Spleen (tissue), 3 donors: Measurements from ENCODE around the gene C17orf114.

ENCODE experiments used
- POLR2A ChIP-seq, 3 donors: fragments of 450-650 bp; IDR thresholded peaks; one replicate each; pipeline ENCODE4 v1.5.1; 2017; ENCODE audit warnings: antibody characterized with exemption in 3 of 3, mild to moderate bottlenecking in 1 of 3
- POLR2AphosphoS5 ChIP-seq, 3 donors: sonication (generic); formaldehyde crosslinking; IDR thresholded peaks; one replicate each; pipeline ENCODE4 v1.5.1; 2017; ENCODE audit warnings: antibody characterized with exemption in 3 of 3

DNA sequence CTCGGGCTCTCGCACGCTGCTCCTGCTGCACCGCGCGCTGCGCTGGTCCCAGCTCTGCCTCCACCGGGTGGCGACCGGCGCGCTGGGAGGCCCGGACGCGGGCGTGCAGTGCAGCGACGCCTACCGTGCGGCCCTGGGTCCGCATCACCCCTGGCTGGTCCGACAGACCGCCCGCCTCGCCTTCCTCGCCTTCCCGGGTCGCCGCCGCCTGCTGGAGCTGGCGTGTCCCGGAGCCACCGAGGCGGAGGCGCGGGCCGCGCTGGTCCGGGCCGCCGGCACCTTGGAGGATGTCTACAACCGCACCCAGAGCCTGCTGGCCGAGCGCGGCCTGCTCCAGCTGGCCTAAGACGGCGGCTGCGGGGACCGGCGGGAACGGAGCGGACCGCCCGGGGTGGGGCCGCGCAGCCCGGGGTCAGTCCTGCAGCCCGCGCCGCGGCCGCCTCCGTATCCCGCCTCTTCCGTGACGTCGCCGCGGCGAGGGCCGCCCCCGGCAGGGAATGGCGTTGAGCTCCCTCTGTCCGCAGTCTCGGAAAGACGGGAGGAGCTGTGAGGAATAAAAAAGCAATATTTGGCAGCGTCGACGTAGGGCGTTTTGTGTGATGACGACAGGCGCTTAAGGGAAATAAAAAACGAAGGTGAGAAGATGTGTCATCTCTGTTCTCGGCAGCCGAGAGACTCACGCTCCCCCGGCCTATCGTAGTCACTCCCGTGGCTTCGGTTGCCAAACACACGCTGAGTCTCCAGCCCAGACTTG is 12.0 kb downstream of the C17orf114 start:
- peak in 2 of 3 donors; percentile 19 to 76 for TF ChIP-seq POLR2A (IDR thresholded peaks at IDR 0.05)
- peak; percentile 80 to 88 (median 85) for TF ChIP-seq POLR2AphosphoS5 (IDR thresholded peaks at IDR 0.05)
